Measurements from ENCODE around the gene REX1BD.

REX1BD gene

GRCh38 chr19:18639706-18640243, 51.2 kb downstream of the REX1BD start:
- TF ChIP-seq CSDC2 (CRISPR knock-in tag; IDR thresholded peaks at IDR 0.05) (no peak), ISL1 (CRISPR knock-in tag; IDR thresholded peaks at IDR 0.05) (no peak), OSR1 (CRISPR knock-in tag; IDR thresholded peaks at IDR 0.05) (no peak), ZNF565 (CRISPR knock-in tag; conservative IDR thresholded peaks at IDR 0.05; ENCODE audit: low read depth) (no peak), RARB (CRISPR knock-in tag; IDR thresholded peaks at IDR 0.05) (no peak), ESRRG (CRISPR knock-in tag; IDR thresholded peaks at IDR 0.05) (no peak), ZC3H10 (CRISPR knock-in tag; IDR thresholded peaks at IDR 0.05) (no peak), ZNF8 (CRISPR knock-in tag; IDR thresholded peaks at IDR 0.05) (no peak), TCF4 (CRISPR knock-in tag; IDR thresholded peaks at IDR 0.05; ENCODE audit: borderline replicate concordance) (no peak), POU6F1 (CRISPR knock-in tag; IDR thresholded peaks at IDR 0.05; ENCODE audit: borderline replicate concordance, low read depth) (no peak), PPARA (CRISPR knock-in tag; IDR thresholded peaks at IDR 0.05; ENCODE audit: borderline replicate concordance) (no peak), CSRNP3 (CRISPR knock-in tag; IDR thresholded peaks at IDR 0.05) (no peak), TSHZ2 (CRISPR knock-in tag; IDR thresholded peaks at IDR 0.05) (no peak)
- ATAC-seq, result no peak
